MM.1S (cell line): ENCODE data around the gene CAPS2.
A peak's percentile ranks its signal among the peaks of the same experiment; 100 is the strongest.

Source experiments
- EZH2 ChIP-seq: fragments of 300-600 bp; sonication (generic); optimal IDR thresholded peaks from 2 replicates; pipeline ENCODE3; 2017; ENCODE audit warnings: low read depth, mild to moderate bottlenecking, antibody characterized with exemption, low read length, mixed read lengths
- EZH2phosphoT487 ChIP-seq: fragments of 300-600 bp; sonication (generic); IDR thresholded peaks from 2 replicates; pipeline ENCODE4 v1.6.1; 2018; ENCODE audit warnings: antibody characterized with exemption, low read length
- TF ChIP-seq, protein P1 (sequence below): fragments of 300-600 bp; sonication (generic); IDR thresholded peaks from 2 replicates; pipeline ENCODE4 v1.5.1; 2016; ENCODE audit warnings: antibody characterized with exemption, low read length, mixed read lengths

DNA sequence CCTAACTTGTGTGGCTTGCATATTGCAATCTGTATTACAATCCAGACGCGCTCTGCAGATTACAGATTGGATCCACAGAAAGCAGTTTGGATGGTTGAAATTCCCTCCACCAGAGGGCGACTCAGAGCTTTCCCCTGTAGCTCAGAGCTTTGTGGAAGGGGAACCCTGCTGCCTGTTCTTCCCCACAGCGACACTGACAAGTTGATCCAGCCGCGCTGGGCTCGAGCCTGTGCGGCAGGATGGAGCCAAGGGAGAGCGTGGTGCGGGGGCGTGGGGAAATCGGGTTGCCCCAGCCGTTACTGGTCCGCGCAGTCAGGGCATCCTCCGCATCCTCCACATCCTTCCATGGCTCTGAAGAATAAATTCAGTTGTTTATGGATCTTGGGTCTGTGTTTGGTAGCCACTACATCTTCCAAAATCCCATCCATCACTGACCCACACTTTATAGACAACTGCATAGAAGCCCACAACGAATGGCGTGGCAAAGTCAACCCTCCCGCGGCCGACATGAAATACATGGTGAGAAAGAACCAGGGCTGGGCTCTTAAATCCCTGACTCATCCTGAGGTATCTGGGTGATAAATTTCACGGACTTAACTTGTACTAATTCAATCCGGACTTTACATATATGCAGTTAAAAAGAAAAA is 4.4 kb upstream of the CAPS2 start, which contains the start of gene GLIPR1L1:
- TF ChIP-seq, protein P1, sequence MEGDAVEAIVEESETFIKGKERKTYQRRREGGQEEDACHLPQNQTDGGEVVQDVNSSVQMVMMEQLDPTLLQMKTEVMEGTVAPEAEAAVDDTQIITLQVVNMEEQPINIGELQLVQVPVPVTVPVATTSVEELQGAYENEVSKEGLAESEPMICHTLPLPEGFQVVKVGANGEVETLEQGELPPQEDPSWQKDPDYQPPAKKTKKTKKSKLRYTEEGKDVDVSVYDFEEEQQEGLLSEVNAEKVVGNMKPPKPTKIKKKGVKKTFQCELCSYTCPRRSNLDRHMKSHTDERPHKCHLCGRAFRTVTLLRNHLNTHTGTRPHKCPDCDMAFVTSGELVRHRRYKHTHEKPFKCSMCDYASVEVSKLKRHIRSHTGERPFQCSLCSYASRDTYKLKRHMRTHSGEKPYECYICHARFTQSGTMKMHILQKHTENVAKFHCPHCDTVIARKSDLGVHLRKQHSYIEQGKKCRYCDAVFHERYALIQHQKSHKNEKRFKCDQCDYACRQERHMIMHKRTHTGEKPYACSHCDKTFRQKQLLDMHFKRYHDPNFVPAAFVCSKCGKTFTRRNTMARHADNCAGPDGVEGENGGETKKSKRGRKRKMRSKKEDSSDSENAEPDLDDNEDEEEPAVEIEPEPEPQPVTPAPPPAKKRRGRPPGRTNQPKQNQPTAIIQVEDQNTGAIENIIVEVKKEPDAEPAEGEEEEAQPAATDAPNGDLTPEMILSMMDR: peak; percentile 86
- TF ChIP-seq EZH2 (no peak), EZH2phosphoT487 (no peak)
